HepG2 (cell line): ENCODE measurements around the gene RPUSD4. TPM values are rescaled to one million over a fixed set of nuclear protein-coding genes. Genes with fewer than 3 reads are reported as not detected.
A peak's percentile ranks its signal among the peaks of the same experiment; 100 is the strongest.

Source experiments
- BATF2 ChIP-seq: sonication (generic); formaldehyde crosslinking; IDR thresholded peaks from 2 replicates; pipeline ENCODE4 v1.8.0; 2022; ENCODE audit warnings: mild to moderate bottlenecking, missing genetic modification reagents, moderate library complexity
- GFI1 ChIP-seq: sonication (generic); formaldehyde crosslinking; IDR thresholded peaks from 2 replicates; pipeline ENCODE4 v1.5.0; 2020; ENCODE audit warnings: missing genetic modification reagents, mild to moderate bottlenecking, borderline replicate concordance
- HMG20B ChIP-seq: conservative IDR thresholded peaks from 2 replicates; pipeline ENCODE4 v1.6.1; 2016; ENCODE audit warnings: missing genetic modification reagents, missing compliant biosample characterization
- IKZF5 ChIP-seq: IDR thresholded peaks from 2 replicates; pipeline ENCODE4 v1.6.1; 2018; ENCODE audit warnings: missing genetic modification reagents, mild to moderate bottlenecking, missing compliant biosample characterization
- IRF9 ChIP-seq: sonication (generic); formaldehyde crosslinking; IDR thresholded peaks from 2 replicates; pipeline ENCODE4 v1.8.0; 2022; ENCODE audit warnings: missing genetic modification reagents, mild to moderate bottlenecking, borderline replicate concordance
- KAT7 ChIP-seq: IDR thresholded peaks from 2 replicates; pipeline ENCODE4 v1.6.1; 2018; ENCODE audit warnings: borderline replicate concordance, missing compliant biosample characterization
- PAF1 ChIP-seq: IDR thresholded peaks from 2 replicates; pipeline ENCODE4 v1.6.1; 2016; ENCODE audit warnings: missing genetic modification reagents, missing compliant biosample characterization
- PHF21A ChIP-seq: sonication (generic); formaldehyde crosslinking; IDR thresholded peaks from 2 replicates; pipeline ENCODE4 v1.5.0; 2020; ENCODE audit warnings: mild to moderate bottlenecking, missing genetic modification reagents
- POGZ ChIP-seq: sonication (generic); formaldehyde crosslinking; IDR thresholded peaks from 2 replicates; pipeline ENCODE4 v1.4.0; 2020; ENCODE audit warnings: mild to moderate bottlenecking, missing genetic modification reagents
- RBM39 ChIP-seq: fragments of 200-400 bp; formaldehyde crosslinking; IDR thresholded peaks from one replicate; pipeline ENCODE4 v1.6.1; 2018; ENCODE audit warnings: antibody characterized with exemption, mild to moderate bottlenecking, low read depth, low read length; ENCODE audit not compliant: poor library complexity, severe bottlenecking
- SMYD3 ChIP-seq: sonication (generic); formaldehyde crosslinking; IDR thresholded peaks from 2 replicates; pipeline ENCODE4 v1.8.1; 2023; ENCODE audit warnings: mild to moderate bottlenecking, missing genetic modification reagents
- SRF ChIP-seq: IDR thresholded peaks from 2 replicates; pipeline ENCODE4 v1.6.1; 2011; ENCODE audit warnings: mild to moderate bottlenecking, low read depth, low read length, moderate library complexity
- TCF7L2 ChIP-seq: IDR thresholded peaks from 2 replicates; pipeline ENCODE4 v1.6.1; 2011; ENCODE audit warnings: mild to moderate bottlenecking, low read depth, low read length, moderate library complexity
- ZFP1 ChIP-seq: IDR thresholded peaks from 2 replicates; pipeline ENCODE4 v1.6.1; 2016
- ZFY ChIP-seq: sonication (generic); formaldehyde crosslinking; IDR thresholded peaks from 2 replicates; pipeline ENCODE4 v1.4.0; 2020; ENCODE audit warnings: missing genetic modification reagents
- ZIK1 ChIP-seq: sonication (generic); formaldehyde crosslinking; IDR thresholded peaks from 2 replicates; pipeline ENCODE4 v1.5.0; 2020; ENCODE audit warnings: mild to moderate bottlenecking, low read depth, missing genetic modification reagents, borderline replicate concordance
- ZNF33B ChIP-seq: sonication (generic); formaldehyde crosslinking; IDR thresholded peaks from 2 replicates; pipeline ENCODE4 v1.5.1; 2020; ENCODE audit warnings: mild to moderate bottlenecking, missing genetic modification reagents
- ZNF414 ChIP-seq: sonication (generic); formaldehyde crosslinking; IDR thresholded peaks from 2 replicates; pipeline ENCODE4 v1.5.0; 2020; ENCODE audit warnings: missing genetic modification reagents
- ZNF567 ChIP-seq: sonication (generic); formaldehyde crosslinking; IDR thresholded peaks from 2 replicates; pipeline ENCODE4 v1.8.1; 2023; ENCODE audit warnings: mild to moderate bottlenecking, missing genetic modification reagents, borderline replicate concordance
- ZNF660 ChIP-seq: sonication (generic); formaldehyde crosslinking; IDR thresholded peaks from 2 replicates; pipeline ENCODE4 v1.5.1; 2020; ENCODE audit warnings: mild to moderate bottlenecking, low read depth, missing genetic modification reagents, borderline replicate concordance
- ZNF737 ChIP-seq: sonication (generic); formaldehyde crosslinking; IDR thresholded peaks from 2 replicates; pipeline ENCODE4 v1.5.0; 2020; ENCODE audit warnings: missing genetic modification reagents, mild to moderate bottlenecking, borderline replicate concordance
- ZNF891 ChIP-seq: sonication (generic); formaldehyde crosslinking; IDR thresholded peaks from 2 replicates; pipeline ENCODE4 v1.5.0; 2020; ENCODE audit warnings: mild to moderate bottlenecking, missing genetic modification reagents
- polyA plus RNA-seq, 8 experiments: library from polyadenylated mRNA; depleted of rRNA in 3 of 8; stranded (reverse) in 7 of 8; unstranded in 1 of 8; fragments of >200 nt; fragmentation: Illumina TruSeq in 4 of 8; extraction: Trizol in 4 of 8; gene quantifications; 2 replicates each; pipeline versions ENCODE4 v1.2.1 to v1.2.3, GENCODE V29; 2011 to 2016; ENCODE audit warnings: low read depth in 4 of 8, missing spikeins in 1 of 8, mixed read lengths in 1 of 8; ENCODE audit not compliant: insufficient read depth in 1 of 8
- total RNA-seq, 5 experiments: library from RNA; depleted of rRNA; stranded (reverse); fragments of >200 nt; fragmentation: Illumina TruSeq; extraction: Trizol; gene quantifications; 2 replicates each; pipeline ENCODE4 v1.2.3, GENCODE V29; 2016; ENCODE audit warnings: low read depth in 1 of 5
- TF ChIP-seq, protein P1 (sequence below): sonication (generic); formaldehyde crosslinking; IDR thresholded peaks from 2 replicates; pipeline ENCODE4 v1.4.0; 2020; ENCODE audit warnings: missing genetic modification reagents
- TF ChIP-seq, protein P2 (sequence below): sonication (generic); formaldehyde crosslinking; IDR thresholded peaks from 2 replicates; pipeline ENCODE4 v1.4.0; 2020; ENCODE audit warnings: missing genetic modification reagents

Gene RPUSD4
- total and polyA plus RNA-seq, 2 of the 13 experiments (the other 11 are each of a cell fraction or from before 2014, with no cell fraction given): 45.0 to 52.9 TPM

- TF ChIP-seq IKZF5 (CRISPR knock-in tag) (no peak), SRF (no peak), ZNF414 (CRISPR knock-in tag) (0 out of 2 replicates have a peak, but pooled peaks have one; percentile 39), ZFP1 (CRISPR knock-in tag) (no peak), ZNF567 (no peak), PAF1 (CRISPR knock-in tag) (no peak), RBM39 (no peak), ZIK1 (CRISPR knock-in tag) (no peak), ZNF33B (CRISPR knock-in tag) (no peak), ZNF660 (CRISPR knock-in tag) (no peak), BATF2 (CRISPR knock-in tag) (no peak), POGZ (CRISPR knock-in tag) (no peak), SMYD3 (CRISPR knock-in tag) (no peak), TCF7L2 (no peak), HMG20B (no peak), GFI1 (CRISPR knock-in tag) (no peak; the same call in 1 of the 2 replicates), ZFY (CRISPR knock-in tag) (no peak; the same call in 1 of the 2 replicates), IRF9 (no peak), KAT7 (no peak), ZNF737 (no peak), ZNF891 (CRISPR knock-in tag) (no peak), PHF21A (CRISPR knock-in tag) (peak; percentile 75; the same call in 1 of the 2 replicates)
- TF ChIP-seq, protein P1, sequence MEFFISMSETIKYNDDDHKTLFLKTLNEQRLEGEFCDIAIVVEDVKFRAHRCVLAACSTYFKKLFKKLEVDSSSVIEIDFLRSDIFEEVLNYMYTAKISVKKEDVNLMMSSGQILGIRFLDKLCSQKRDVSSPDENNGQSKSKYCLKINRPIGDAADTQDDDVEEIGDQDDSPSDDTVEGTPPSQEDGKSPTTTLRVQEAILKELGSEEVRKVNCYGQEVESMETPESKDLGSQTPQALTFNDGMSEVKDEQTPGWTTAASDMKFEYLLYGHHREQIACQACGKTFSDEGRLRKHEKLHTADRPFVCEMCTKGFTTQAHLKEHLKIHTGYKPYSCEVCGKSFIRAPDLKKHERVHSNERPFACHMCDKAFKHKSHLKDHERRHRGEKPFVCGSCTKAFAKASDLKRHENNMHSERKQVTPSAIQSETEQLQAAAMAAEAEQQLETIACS (CRISPR knock-in tag): no peak
- TF ChIP-seq, protein P2, sequence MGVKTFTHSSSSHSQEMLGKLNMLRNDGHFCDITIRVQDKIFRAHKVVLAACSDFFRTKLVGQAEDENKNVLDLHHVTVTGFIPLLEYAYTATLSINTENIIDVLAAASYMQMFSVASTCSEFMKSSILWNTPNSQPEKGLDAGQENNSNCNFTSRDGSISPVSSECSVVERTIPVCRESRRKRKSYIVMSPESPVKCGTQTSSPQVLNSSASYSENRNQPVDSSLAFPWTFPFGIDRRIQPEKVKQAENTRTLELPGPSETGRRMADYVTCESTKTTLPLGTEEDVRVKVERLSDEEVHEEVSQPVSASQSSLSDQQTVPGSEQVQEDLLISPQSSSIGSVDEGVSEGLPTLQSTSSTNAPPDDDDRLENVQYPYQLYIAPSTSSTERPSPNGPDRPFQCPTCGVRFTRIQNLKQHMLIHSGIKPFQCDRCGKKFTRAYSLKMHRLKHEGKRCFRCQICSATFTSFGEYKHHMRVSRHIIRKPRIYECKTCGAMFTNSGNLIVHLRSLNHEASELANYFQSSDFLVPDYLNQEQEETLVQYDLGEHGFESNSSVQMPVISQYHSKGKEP (CRISPR knock-in tag): no peak
Measured at GRCh38 chr11:126158054-126158791, 53.2 kb downstream of the RPUSD4 start (continued).
